ENCODE results near the gene PDP2. TPM values are rescaled to one million over a fixed set of nuclear protein-coding genes. Genes with fewer than 3 reads are reported as not detected.

The PDP2 gene
- total and polyA plus RNA-seq, 4 experiments from 2014 or later = 2.4 to 19.3 (median 10.1) TPM

- POLR2A ChIA-PET (ENCODE audit: partially characterized antibody) = interaction anchor here (1.0 to 3.2 kb wide), 2 partner anchors 52 to 277 kb away, joined by 3 to 13 read pairs; partner anchors contain the start of gene CIAO2B
- Mint-ChIP-seq H3K36me3 (peaks cover 14 to 24% of the 10 kb centered on the region in 2 donors), H3K4me1 (peaks cover 20 to 47% (median 33%) of the 10 kb centered on the region in 4 donors), H3K9me3 (no peaks in the 10 kb centered on the region), H3K27me3 (no peaks in the 10 kb centered on the region), H3K27ac (peak overlapping the region in 1 of 7 donors; percentile 32), H3K4me3 (peak overlapping the region in 6 of 8 donors; percentile 19 to 100 (median 72))
- H3K4me1 ChIP-seq (ENCODE audit: insufficient read depth, low read length) = peaks cover 28% of the 10 kb centered on the region
- no peak overlapping the region for H3K4me3 ChIP-seq (ENCODE audit: low read length in 2 of 2)
- no peaks in the 10 kb centered on the region for H3K27me3 ChIP-seq (ENCODE audit: insufficient read depth, low read length)
- H3K9me3 ChIP-seq (ENCODE audit: control insufficient read depth in 1 of 2, low read length in 2 of 2) = no peaks in the 10 kb centered on the region
- peaks cover 21% of the 10 kb centered on the region for H3K36me3 ChIP-seq (ENCODE audit: insufficient read depth, low read length)
- no peak overlapping the region for H3K27ac ChIP-seq (ENCODE audit: low read depth, low read length)
- intact Hi-C loops (cut with micrococcal nuclease) = no loop called here
- CTCF ChIA-PET (ENCODE audit: partially characterized antibody) = interaction anchor here (0.6 to 3.4 kb wide), 8 partner anchors 9 to 71 kb away, joined by 3 to 18 read pairs (median 8); partner anchors contain the start of gene NAE1
- DNase-seq = no peak
These were observed 1.7 kb downstream of the PDP2 start for GRCh38 chr16:66881964-66882508.

DNA sequence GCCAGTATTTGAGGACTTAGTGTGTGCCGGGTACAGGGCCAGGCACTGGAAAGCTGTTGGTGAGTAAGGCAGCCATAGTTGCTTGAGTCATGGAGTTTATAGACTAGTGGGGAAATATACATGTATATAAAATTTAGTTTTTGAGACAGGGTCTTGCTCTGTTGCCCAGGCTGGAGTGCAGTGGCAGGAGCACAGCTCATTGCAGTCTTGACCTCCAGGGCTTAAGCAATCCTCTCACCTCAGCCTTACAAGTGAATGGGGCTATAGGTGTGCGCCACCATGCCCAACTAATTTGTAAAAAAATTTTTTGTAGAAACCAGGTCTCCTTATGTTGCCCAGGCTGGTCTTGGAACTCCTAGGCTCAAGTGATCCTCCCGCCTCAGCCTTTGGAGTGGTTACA, 2.4 kb downstream of the PDP2 start:
- intact Hi-C loops (cut with micrococcal nuclease) = no loop called here
- CTCF ChIA-PET (ENCODE audit: partially characterized antibody) = interaction anchor here (0.6 to 2.4 kb wide), 6 partner anchors 10 to 70 kb away, joined by 3 to 18 read pairs (median 4); no protein-coding TSS in a partner anchor
- POLR2A ChIA-PET (ENCODE audit: partially characterized antibody) = interaction anchor here (3.2 kb wide), 1 partner anchor 51 kb away, joined by 13 read pairs; the partner anchor contains the start of gene CIAO2B

DNA sequence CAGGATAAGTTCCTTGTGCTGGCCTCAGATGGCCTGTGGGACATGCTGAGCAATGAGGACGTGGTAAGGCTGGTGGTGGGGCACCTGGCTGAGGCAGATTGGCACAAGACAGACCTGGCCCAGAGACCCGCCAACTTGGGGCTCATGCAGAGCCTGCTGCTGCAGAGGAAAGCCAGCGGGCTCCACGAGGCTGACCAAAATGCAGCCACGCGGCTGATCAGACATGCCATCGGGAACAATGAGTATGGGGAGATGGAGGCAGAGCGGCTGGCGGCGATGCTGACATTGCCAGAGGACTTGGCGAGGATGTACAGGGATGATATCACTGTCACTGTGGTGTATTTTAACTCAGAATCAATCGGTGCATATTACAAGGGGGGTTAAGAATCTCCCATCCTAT, 5.2 kb downstream of the PDP2 start:
- H3K36me3 Mint-ChIP-seq = peaks cover 14 to 31% of the 10 kb centered on the region in 2 donors
- peak overlapping the region in 1 of 8 donors; percentile 52 for H3K4me3 Mint-ChIP-seq
- Histone ChIP-seq H3K36me3 (ENCODE audit: insufficient read depth, low read length) (peaks cover 21% of the 10 kb centered on the region), H3K4me3 (ENCODE audit: low read length in 2 of 2) (no peak overlapping the region), H3K4me1 (ENCODE audit: insufficient read depth, low read length) (peaks cover 23% of the 10 kb centered on the region), H3K27me3 (ENCODE audit: insufficient read depth, low read length) (no peaks in the 10 kb centered on the region), H3K27ac (ENCODE audit: low read depth, low read length) (no peak overlapping the region), H3K9me3 (ENCODE audit: control insufficient read depth in 1 of 2, low read length in 2 of 2) (no peaks in the 10 kb centered on the region)
- H3K27me3 Mint-ChIP-seq = no peaks in the 10 kb centered on the region
- no peaks in the 10 kb centered on the region for H3K9me3 Mint-ChIP-seq
- peaks cover 14 to 39% (median 26%) of the 10 kb centered on the region in 4 donors for H3K4me1 Mint-ChIP-seq
- intact Hi-C loops (cut with micrococcal nuclease) = no loop called here
- peak overlapping the region in 1 of 7 donors; percentile 35 for H3K27ac Mint-ChIP-seq
- CTCF ChIA-PET (ENCODE audit: partially characterized antibody) = interaction anchor here (1.0 kb wide), 1 partner anchor 9 kb away, joined by 4 read pairs; no protein-coding TSS in a partner anchor
- POLR2A ChIA-PET (ENCODE audit: partially characterized antibody) = interaction anchor here (1.3 kb wide), 1 partner anchor 128 kb away, joined by 3 read pairs; no protein-coding TSS in a partner anchor
- DNase-seq = no peak

More for the DNA sequence above, 2.4 kb downstream of the PDP2 start:
- Histone ChIP-seq H3K4me3 (ENCODE audit: low read length in 2 of 2) (no peak overlapping the region), H3K4me1 (ENCODE audit: insufficient read depth, low read length) (peaks cover 28% of the 10 kb centered on the region), H3K36me3 (ENCODE audit: insufficient read depth, low read length) (peaks cover 21% of the 10 kb centered on the region), H3K27ac (ENCODE audit: low read depth, low read length) (no peak overlapping the region), H3K27me3 (ENCODE audit: insufficient read depth, low read length) (no peaks in the 10 kb centered on the region), H3K9me3 (ENCODE audit: control insufficient read depth in 1 of 2, low read length in 2 of 2) (no peaks in the 10 kb centered on the region)
- no peaks in the 10 kb centered on the region for H3K27me3 Mint-ChIP-seq
- H3K36me3 Mint-ChIP-seq = peaks cover 14 to 27% of the 10 kb centered on the region in 2 donors
- DNase-seq = no peak
- H3K9me3 Mint-ChIP-seq = no peaks in the 10 kb centered on the region
- H3K4me3 Mint-ChIP-seq = peak overlapping the region in 2 of 8 donors; percentile 17 to 33
- H3K27ac Mint-ChIP-seq = peak overlapping the region in 2 of 7 donors; percentile 32 to 37
- peaks cover 22 to 47% (median 36%) of the 10 kb centered on the region in 4 donors for H3K4me1 Mint-ChIP-seq

DNA sequence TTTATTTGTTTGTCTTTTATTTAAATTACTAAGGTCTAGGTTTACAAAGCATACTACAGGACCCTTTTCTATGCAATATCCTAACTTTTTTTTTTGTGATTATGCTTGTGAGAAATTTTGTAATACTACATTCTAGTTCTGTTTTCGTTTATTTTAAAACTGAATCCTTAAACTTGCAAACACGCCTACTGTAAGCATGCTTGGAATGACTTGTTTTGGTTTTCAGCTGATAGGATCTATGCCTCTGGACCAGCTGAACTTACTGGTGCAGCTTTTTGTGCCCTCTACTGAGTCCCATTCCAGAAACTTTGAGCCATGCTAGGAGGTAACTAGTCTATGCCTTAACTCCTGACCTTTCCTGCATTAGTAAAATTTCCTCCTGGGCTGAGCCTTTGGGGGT, 6.0 kb downstream of the PDP2 start:
- H3K27ac Mint-ChIP-seq = no peak overlapping the region
- H3K4me1 Mint-ChIP-seq = peaks cover 14 to 38% (median 25%) of the 10 kb centered on the region in 4 donors
- H3K9me3 ChIP-seq (ENCODE audit: control insufficient read depth in 1 of 2, low read length in 2 of 2) = no peaks in the 10 kb centered on the region
- H3K9me3 Mint-ChIP-seq = no peaks in the 10 kb centered on the region
- no peak overlapping the region for H3K4me3 ChIP-seq (ENCODE audit: low read length in 2 of 2)
- H3K36me3 ChIP-seq (ENCODE audit: insufficient read depth, low read length) = peaks cover 21% of the 10 kb centered on the region
- intact Hi-C loops (cut with micrococcal nuclease) = no loop called here
- ChIA-PET CTCF (ENCODE audit: partially characterized antibody) (interaction anchor here (1.0 to 1.9 kb wide), 2 partner anchors 9 to 18 kb away, joined by 4 to 6 read pairs; no protein-coding TSS in a partner anchor), POLR2A (ENCODE audit: partially characterized antibody) (no interaction called here)
- H3K4me1 ChIP-seq (ENCODE audit: insufficient read depth, low read length) = peaks cover 20% of the 10 kb centered on the region
- H3K27ac ChIP-seq (ENCODE audit: low read depth, low read length) = no peak overlapping the region
- no peak for DNase-seq
- H3K36me3 Mint-ChIP-seq = peaks cover 14 to 36% of the 10 kb centered on the region in 2 donors
- H3K27me3 Mint-ChIP-seq = no peaks in the 10 kb centered on the region
- no peak overlapping the region for H3K4me3 Mint-ChIP-seq
- no peaks in the 10 kb centered on the region for H3K27me3 ChIP-seq (ENCODE audit: insufficient read depth, low read length)

DNA sequence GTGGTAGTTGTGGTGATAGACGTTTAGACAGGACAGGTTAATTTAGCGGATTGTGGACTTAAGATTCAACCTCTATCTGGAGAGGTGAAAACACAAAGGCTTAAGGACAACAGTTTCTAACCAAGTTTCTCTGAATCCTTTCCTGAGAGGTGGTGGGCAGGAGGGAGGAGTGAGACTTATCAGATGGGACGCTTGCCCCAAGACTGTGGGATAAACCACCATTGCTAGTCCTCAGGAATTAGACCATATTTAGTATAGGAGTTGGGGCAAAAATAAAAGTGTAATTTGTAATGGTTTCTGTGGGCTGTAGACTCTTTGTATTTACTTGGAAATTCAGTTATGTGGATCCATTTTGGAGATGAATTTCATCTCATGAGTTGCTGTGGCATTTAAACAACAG, 6.6 kb downstream of the PDP2 start:
- no peaks in the 10 kb centered on the region for H3K27me3 Mint-ChIP-seq
- no peak overlapping the region for H3K4me3 ChIP-seq (ENCODE audit: low read length in 2 of 2)
- H3K27ac ChIP-seq (ENCODE audit: low read depth, low read length) = no peak overlapping the region
- peaks cover 21% of the 10 kb centered on the region for H3K36me3 ChIP-seq (ENCODE audit: insufficient read depth, low read length)
- no peak overlapping the region for H3K4me3 Mint-ChIP-seq
- no peaks in the 10 kb centered on the region for H3K27me3 ChIP-seq (ENCODE audit: insufficient read depth, low read length)
- H3K4me1 ChIP-seq (ENCODE audit: insufficient read depth, low read length) = peaks cover 14% of the 10 kb centered on the region
- H3K9me3 ChIP-seq (ENCODE audit: control insufficient read depth in 1 of 2, low read length in 2 of 2) = no peaks in the 10 kb centered on the region
- no peak for DNase-seq
- intact Hi-C loops (cut with micrococcal nuclease) = no loop called here
- H3K4me1 Mint-ChIP-seq = peaks cover 13 to 32% (median 20%) of the 10 kb centered on the region in 4 donors
- peaks cover 14 to 36% of the 10 kb centered on the region in 2 donors for H3K36me3 Mint-ChIP-seq
- POLR2A ChIA-PET (ENCODE audit: partially characterized antibody) = no interaction called here
- CTCF ChIA-PET (ENCODE audit: partially characterized antibody) = interaction anchor here (1.9 kb wide), 1 partner anchor 19 kb away, joined by 6 read pairs; no protein-coding TSS in a partner anchor
- no peaks in the 10 kb centered on the region for H3K9me3 Mint-ChIP-seq
- H3K27ac Mint-ChIP-seq = peak overlapping the region in 1 of 7 donors; percentile 19

DNA sequence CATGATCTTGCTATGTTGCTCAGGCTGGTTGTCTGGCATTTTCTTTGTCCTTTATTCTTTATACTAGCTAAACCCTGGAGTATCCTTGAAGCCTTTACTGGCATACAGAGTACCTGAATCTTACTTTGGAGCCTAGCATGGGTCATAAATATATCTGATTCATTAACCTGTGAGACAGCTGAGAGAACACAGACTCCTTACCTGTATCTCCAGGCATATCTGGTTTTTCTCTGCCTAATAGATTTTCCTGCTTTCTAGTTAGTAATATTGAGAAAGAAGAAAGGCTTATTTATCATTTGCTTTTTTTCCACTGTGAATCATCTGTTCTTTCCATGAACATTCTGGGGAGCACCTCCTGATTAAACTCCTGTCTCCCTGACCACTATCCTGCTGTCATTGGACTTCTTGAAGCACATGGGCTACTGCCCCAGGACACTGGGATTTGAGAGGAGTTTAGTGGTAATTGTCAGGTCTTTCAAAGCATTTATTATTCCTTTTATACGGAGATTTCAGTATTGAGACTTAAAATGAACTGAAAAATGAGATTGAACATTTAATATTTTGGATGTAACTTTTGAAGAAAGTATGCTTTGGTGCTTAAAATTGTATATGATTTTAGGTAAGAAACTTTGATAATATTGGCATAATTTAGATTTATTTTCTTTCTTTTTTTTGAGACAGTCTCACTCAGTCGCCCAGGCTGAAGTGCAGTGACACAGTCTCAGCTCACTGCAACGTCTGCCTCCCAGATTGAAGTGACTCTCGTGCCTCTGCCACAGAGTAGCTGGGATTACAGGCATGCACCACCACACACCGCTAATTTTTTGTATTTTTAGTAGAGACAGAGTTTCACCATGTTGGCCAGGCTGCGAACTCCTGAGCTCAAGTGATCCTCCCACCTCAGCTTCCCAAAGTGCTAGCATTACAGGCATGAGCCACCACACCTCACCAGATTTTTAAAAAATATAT, 8.6 kb downstream of the PDP2 start:
- POLR2A ChIA-PET (ENCODE audit: partially characterized antibody) = no interaction called here
- DNase-seq = no peak

More for the DNA sequence above, 8.6 kb downstream of the PDP2 start:
- H3K36me3 Mint-ChIP-seq = peaks cover 14 to 36% of the 10 kb centered on the region in 2 donors
- no peaks in the 10 kb centered on the region for H3K27me3 Mint-ChIP-seq
- no peaks in the 10 kb centered on the region for H3K27me3 ChIP-seq (ENCODE audit: insufficient read depth, low read length)
- H3K4me1 Mint-ChIP-seq = peaks cover 11 to 27% (median 21%) of the 10 kb centered on the region in 4 donors
- H3K27ac Mint-ChIP-seq = peak overlapping the region in 3 of 7 donors; percentile 18 to 32 (median 30)
- no peaks in the 10 kb centered on the region for H3K9me3 Mint-ChIP-seq
- CTCF ChIA-PET (ENCODE audit: partially characterized antibody) = interaction anchor here (0.6 to 3.9 kb wide), 3 partner anchors 16 to 344 kb away, joined by 3 to 12 read pairs (median 9); no protein-coding TSS in a partner anchor
- no peak overlapping the region for H3K4me3 ChIP-seq (ENCODE audit: low read length in 2 of 2)
- H3K9me3 ChIP-seq (ENCODE audit: control insufficient read depth in 1 of 2, low read length in 2 of 2) = no peaks in the 10 kb centered on the region
- intact Hi-C loops (cut with micrococcal nuclease) = no loop called here
- H3K36me3 ChIP-seq (ENCODE audit: insufficient read depth, low read length) = peaks cover 21% of the 10 kb centered on the region
- H3K4me1 ChIP-seq (ENCODE audit: insufficient read depth, low read length) = peaks cover 8% of the 10 kb centered on the region
- H3K4me3 Mint-ChIP-seq = no peak overlapping the region
- H3K27ac ChIP-seq (ENCODE audit: low read depth, low read length) = no peak overlapping the region

All from CD4-positive, alpha-beta memory T cell (primary cell).